22Rv1 (cell line): ENCODE measurements around the gene RMC1.

Source experiments
- CTCF ChIP-seq: fragments of 450-650 bp; IDR thresholded peaks from 2 replicates; pipeline ENCODE4 v1.5.1; 2017; ENCODE audit warnings: mild to moderate bottlenecking
- ZFX ChIP-seq: fragments of 450-650 bp; IDR thresholded peaks from 2 replicates; pipeline ENCODE4 v1.6.1; 2017; ENCODE audit warnings: antibody characterized with exemption, borderline replicate concordance

DNA sequence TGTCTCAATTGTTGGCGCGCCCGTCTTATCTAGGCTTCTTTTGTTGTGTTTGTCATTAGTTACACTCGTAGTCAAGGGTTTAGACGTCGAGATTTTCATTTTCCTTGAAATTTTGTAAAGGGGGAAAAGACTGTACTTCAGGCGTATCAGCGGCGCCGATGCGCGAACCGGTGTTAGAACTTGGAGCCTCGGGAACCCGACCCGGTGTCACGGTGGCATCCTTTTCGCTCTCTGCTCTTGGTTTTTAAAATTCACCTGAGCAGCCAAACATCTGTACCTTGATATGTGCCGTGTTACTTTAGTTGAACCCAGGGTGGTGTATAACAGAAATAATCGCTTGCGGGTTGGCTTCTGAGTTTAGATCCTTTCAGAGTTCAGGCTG, 643 bp downstream of the RMC1 start:
- no peak for TF ChIP-seq CTCF
- TF ChIP-seq ZFX = no peak
